ENCODE results near the gene EEPD1. TPM values are rescaled to one million over a fixed set of nuclear protein-coding genes. Genes with fewer than 3 reads are reported as not detected.

The EEPD1 gene
- total RNA-seq, 6 experiments from 2014 or later, result 5.9 to 18.6 (median 10.6) TPM

GRCh38 chr7:36115448-36116321 lies 37.4 kb upstream of the EEPD1 start:
- H3K27me3 ChIP-seq, result no peaks in the 10 kb centered on the region
- H3K9me3 ChIP-seq, result no peaks in the 10 kb centered on the region
- H3K4me3 ChIP-seq, result no peak overlapping the region
- no peak overlapping the region for H3K27ac ChIP-seq
- ATAC-seq (peak in 3 of 4 donors; percentile 26 to 86 (median 52)), DNase-seq (peak in 1 of 3 donors; percentile 90)
- intact Hi-C loops (cut with DNase I), result no loop called here
- no peaks in the 10 kb centered on the region for H3K36me3 ChIP-seq
- peaks cover 0 to 9% (median 3%) of the 10 kb centered on the region in 4 donors for H3K4me1 ChIP-seq
- WGBS (ENCODE audit: insufficient coverage, low coverage, low lambda C conversion rate, missing lambda C conversion rate), result 55% methylated on average over 9 of the region's 9 CpGs
- TF ChIP-seq CTCF (IDR thresholded peaks at IDR 0.05), result no peak
- no peak for TF ChIP-seq POLR2A (IDR thresholded peaks at IDR 0.05)

GRCh38 chr7:36116347-36117202 lies 36.5 kb upstream of the EEPD1 start:
- DNase-seq (no peak), ATAC-seq (peak in 1 of 4 donors; percentile 44)
- Histone ChIP-seq H3K4me1 (peaks cover 0 to 9% (median 3%) of the 10 kb centered on the region in 4 donors), H3K36me3 (no peaks in the 10 kb centered on the region), H3K9me3 (no peaks in the 10 kb centered on the region), H3K27ac (no peak overlapping the region), H3K4me3 (no peak overlapping the region), H3K27me3 (no peaks in the 10 kb centered on the region)
- intact Hi-C loops (cut with DNase I), result no loop called here
- TF ChIP-seq POLR2A (IDR thresholded peaks at IDR 0.05) (peak; percentile 21), CTCF (IDR thresholded peaks at IDR 0.05) (no peak)
- WGBS (ENCODE audit: insufficient coverage, low coverage, low lambda C conversion rate, missing lambda C conversion rate), result 30% methylated on average over 5 of the region's 5 CpGs

- no peaks in the 10 kb centered on the region for H3K27me3 ChIP-seq
- intact Hi-C loops (cut with DNase I), result no loop called here
- 79% methylated on average over 5 of the region's 6 CpGs for WGBS (ENCODE audit: insufficient coverage, low coverage, low lambda C conversion rate, missing lambda C conversion rate)
- DNase-seq (no peak), ATAC-seq (no peak)
- H3K4me3 ChIP-seq, result no peak overlapping the region
- H3K9me3 ChIP-seq, result no peaks in the 10 kb centered on the region
- peaks cover 0 to 9% (median 3%) of the 10 kb centered on the region in 4 donors for H3K4me1 ChIP-seq
- H3K36me3 ChIP-seq, result no peaks in the 10 kb centered on the region
- TF ChIP-seq CTCF (IDR thresholded peaks at IDR 0.05), result no peak
- TF ChIP-seq POLR2A (IDR thresholded peaks at IDR 0.05), result no peak
- H3K27ac ChIP-seq, result no peak overlapping the region
These were observed 35.7 kb upstream of the EEPD1 start for GRCh38 chr7:36117203-36117840.

GRCh38 chr7:36118344-36118743 lies 34.7 kb upstream of the EEPD1 start:
- Histone ChIP-seq H3K4me1 (peaks cover 0 to 9% (median 3%) of the 10 kb centered on the region in 4 donors), H3K4me3 (no peak overlapping the region), H3K27me3 (no peaks in the 10 kb centered on the region), H3K27ac (no peak overlapping the region), H3K9me3 (no peaks in the 10 kb centered on the region), H3K36me3 (no peaks in the 10 kb centered on the region)
- no peak for ATAC-seq
- TF ChIP-seq POLR2A (IDR thresholded peaks at IDR 0.05) (no peak), CTCF (IDR thresholded peaks at IDR 0.05) (no peak)
- no peak for DNase-seq
- WGBS (ENCODE audit: insufficient coverage, low coverage, low lambda C conversion rate, missing lambda C conversion rate), result no CpG with 5 or more reads among the region's 1 CpG
- intact Hi-C loops (cut with DNase I), result no loop called here
